PC-9 (cell line): ENCODE measurements around the gene GSTA4.

Source experiments
- EZH2 ChIP-seq: fragments of 200-600 bp; sonication (generic); IDR thresholded peaks from 2 replicates; pipeline ENCODE4 v1.8.0; 2017; ENCODE audit warnings: antibody characterized with exemption, low read depth
- TF ChIP-seq, protein P1 (sequence below): fragments of 200-600 bp; sonication (generic); conservative IDR thresholded peaks from 2 replicates; pipeline ENCODE4 v1.6.1; 2017; ENCODE audit warnings: mixed run types, antibody characterized with exemption, mild to moderate bottlenecking, moderate library complexity

DNA sequence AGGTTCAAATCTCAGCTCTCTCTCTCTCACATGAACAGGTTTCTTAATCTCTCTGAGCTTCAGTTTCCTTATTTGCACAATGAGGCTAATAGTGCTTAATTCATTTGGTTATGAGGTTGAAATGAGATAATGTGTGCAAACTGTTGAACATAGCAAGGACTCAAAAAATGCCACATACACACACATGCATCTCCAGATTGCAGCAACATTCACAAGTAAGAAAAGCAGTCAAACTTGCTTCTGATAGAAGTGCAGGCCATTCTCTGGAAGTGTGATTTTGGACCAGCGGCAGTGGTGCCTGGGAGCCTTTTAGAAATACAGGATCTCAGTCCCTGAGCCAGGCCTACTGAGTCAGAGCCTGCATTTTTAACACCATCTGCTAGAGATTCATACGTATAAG, 25.7 kb downstream of the GSTA4 start:
- TF ChIP-seq, protein P1, sequence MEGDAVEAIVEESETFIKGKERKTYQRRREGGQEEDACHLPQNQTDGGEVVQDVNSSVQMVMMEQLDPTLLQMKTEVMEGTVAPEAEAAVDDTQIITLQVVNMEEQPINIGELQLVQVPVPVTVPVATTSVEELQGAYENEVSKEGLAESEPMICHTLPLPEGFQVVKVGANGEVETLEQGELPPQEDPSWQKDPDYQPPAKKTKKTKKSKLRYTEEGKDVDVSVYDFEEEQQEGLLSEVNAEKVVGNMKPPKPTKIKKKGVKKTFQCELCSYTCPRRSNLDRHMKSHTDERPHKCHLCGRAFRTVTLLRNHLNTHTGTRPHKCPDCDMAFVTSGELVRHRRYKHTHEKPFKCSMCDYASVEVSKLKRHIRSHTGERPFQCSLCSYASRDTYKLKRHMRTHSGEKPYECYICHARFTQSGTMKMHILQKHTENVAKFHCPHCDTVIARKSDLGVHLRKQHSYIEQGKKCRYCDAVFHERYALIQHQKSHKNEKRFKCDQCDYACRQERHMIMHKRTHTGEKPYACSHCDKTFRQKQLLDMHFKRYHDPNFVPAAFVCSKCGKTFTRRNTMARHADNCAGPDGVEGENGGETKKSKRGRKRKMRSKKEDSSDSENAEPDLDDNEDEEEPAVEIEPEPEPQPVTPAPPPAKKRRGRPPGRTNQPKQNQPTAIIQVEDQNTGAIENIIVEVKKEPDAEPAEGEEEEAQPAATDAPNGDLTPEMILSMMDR = no peak
- no peak for TF ChIP-seq EZH2
